ENCODE data around the gene KIF6.

GRCh38 chr6:39573541-39573940 is 151.7 kb downstream of the KIF6 start:
- no peak for TF ChIP-seq CTCF (IDR thresholded peaks at IDR 0.05; ENCODE audit: insufficient read depth, low read depth, low read length)
- no peak for TF ChIP-seq EZH2 (IDR thresholded peaks at IDR 0.05; ENCODE audit: insufficient read depth, low read length)
